NCI-H128 (cell line): ENCODE measurements around the gene COMMD2.

Experiments used
- DNase-seq: peaks from one replicate; lab custom pipeline; 2025; ENCODE audit not compliant: unreplicated experiment; lab: John Stamatoyannopoulos, UW

Gene COMMD2

DNA sequence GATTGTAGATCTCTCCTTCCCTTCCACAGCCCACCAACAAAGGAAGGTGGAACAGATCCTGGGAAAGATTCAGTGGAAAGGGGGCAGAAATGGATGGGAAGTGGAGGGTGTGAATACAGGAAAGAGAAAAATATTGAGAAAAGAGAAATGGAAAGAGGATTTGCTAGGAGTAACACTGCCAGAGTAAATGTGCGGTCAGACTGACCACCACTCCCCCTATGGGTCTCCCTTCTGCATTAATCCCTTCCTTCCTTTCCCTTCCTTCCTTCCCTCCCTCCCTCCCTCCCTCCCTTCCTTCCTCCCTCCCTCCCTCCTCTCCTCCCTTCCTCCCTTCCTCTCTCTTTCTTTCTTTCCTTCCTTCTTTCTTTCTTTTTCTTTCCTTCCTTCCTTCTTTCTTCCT is 12.0 kb upstream of the COMMD2 start:
- no peak for DNase-seq

DNA sequence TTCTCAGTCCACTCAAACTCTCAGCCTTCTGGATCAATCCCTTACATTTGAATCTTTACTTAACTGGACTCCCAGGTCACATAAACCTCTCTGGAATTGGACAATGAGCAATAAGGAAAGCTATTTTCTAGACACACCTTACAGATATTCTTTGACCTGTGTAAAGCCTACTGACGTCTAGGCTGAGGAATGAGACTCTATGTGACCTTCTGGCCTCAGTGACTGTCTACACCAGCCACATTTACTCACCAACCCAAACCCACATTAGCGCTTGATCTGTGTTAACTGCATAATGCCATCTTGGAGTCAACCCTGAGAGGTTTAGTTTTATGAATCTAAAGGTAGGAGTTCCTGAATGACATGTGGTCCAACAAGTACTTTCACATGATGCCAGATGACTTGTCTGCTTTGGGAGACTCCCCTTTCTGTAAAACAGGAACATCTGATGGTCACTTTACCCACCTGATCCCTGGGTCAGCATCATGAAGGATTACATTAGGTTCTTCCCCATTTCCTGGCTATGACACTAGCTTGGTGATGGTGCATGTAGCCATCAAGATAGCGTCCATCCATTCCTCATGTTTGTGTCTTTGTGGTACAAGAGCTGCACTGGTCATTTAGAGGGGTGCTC is 11.4 kb upstream of the COMMD2 start:
- no peak for DNase-seq

DNA sequence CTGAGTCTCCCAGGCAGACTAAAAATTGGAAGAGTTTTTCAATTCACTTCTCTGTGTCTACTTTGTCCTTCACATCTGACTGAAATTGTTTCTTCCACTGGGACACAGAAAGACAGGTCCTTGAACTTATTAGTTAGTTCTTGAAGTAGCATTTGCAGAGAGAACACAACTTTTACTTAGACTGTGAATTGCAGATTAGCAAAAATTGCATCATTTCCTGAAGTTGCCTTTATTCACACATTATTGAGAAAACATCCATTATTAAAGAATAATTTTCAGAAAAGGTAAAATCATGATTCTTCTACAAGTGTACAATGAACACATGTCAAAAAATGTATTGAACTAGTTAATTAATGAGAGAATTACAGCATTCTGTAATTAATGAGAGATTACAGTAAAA is 1.4 kb upstream of the COMMD2 start:
- DNase-seq: no peak

DNA sequence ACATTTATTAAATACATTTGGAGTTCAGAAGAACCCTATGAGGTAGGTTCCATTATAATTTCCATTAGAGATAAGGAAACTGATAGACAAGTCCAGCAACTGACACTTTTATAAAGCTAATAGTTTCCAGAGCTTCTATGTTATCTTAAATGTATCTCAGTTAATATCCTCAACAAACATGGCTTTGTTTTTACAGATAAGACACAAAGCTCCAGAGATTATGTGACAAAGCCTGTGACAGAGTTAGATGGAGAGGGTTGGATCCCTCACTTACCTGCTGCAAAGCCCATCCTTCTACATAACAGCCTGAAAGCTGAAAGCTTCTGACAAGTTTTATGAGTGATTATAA is 473 bp upstream of the COMMD2 start:
- no peak for DNase-seq

GRCh38 chr3:149751551-149751950 is 738 bp downstream of the COMMD2 start:
- no peak for DNase-seq

DNA sequence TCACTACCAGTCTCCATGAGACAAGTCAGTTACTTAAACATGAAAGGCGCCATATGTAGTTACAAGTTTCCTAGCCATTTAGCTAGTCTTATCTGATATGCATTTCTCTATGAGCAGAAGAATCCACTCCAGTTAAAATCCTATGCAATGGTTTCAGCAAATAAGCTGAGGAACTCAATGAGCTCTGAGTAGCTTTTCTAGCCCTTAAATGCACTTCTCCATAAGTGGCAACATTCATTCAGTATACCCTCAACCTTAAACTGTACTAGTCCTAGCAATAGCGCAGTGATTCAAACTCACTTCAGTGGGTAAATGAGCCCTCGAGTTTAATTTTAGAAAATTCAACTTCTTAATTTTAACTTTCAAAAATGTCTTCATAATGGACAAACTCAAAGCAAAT is 7.7 kb downstream of the COMMD2 start:
- no peak for DNase-seq

- DNase-seq: no peak
These were observed 8.1 kb downstream of the COMMD2 start for GRCh38 chr3:149744151-149744550.

- DNase-seq: no peak
These were observed 12.9 kb downstream of the COMMD2 start for GRCh38 chr3:149739396-149739795.

DNA sequence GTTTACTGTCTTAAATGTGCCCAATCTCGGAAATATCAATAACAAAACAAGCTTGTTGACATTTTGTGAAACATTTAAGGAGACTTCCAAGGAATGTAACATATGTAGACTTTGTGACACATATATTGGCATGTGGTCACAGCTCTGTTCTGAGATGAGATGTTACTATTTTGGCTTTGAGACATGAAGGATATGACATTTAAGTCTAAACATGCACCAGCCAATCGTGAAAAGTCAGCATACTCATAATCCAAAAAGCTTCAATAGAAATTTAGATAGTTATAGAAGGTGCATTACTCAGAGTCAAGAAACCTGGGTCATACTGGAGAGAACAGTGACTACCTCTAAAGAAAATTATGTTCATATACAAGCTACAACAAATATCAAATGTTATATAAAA is 13.4 kb downstream of the COMMD2 start:
- DNase-seq: no peak

DNA sequence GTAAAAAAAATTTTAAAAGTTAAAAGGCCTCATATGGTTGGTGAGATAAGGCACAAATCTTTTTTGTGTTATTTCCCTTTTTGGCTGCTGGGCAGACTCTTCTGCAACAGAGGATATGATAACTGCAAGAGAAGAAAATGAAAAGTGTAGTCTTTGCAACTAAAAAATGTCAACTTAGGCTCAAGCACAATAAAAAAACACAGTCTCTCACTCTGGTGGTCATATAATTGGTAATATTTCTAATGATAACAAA is 15.4 kb downstream of the COMMD2 start:
- DNase-seq: no peak

- no peak for DNase-seq
These were observed 15.9 kb downstream of the COMMD2 start for GRCh38 chr3:149736175-149736952.

- DNase-seq: no peak
These were observed 20.1 kb downstream of the COMMD2 start for GRCh38 chr3:149732234-149732633.

GRCh38 chr3:149727656-149728055 is 24.6 kb downstream of the COMMD2 start:
- DNase-seq: no peak

DNA sequence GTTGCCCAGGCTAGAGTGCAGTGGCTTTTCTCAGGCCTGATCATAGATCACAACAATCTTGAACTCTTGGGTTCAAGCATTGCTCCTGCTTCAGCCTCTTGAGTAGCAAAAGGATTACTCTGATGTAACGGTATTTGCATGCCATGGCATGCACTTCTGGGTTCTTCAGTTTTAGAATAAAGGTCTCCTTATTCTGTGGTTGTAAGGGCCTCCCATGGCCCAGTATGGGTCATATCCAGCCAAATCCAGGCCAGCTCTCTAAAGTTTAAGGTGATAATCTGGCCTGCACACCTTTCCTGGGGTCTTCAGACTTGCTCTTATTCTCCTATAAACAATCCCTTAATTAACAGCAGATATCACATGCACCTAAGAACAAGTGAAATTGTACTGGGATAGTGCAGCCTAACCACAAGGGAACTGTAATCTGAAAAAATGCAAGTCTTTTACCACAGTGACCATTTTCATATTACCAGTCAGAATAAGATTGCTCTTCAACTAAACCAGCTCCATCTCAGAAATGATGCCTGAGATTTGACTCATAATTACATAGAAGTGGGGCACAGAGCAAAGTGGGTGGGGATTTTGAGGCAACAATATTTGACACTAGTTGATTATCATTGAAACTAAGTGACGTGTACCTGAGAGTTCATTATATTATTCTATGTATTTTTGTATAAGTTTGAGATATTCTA is 25.4 kb downstream of the COMMD2 start:
- no peak for DNase-seq

DNA sequence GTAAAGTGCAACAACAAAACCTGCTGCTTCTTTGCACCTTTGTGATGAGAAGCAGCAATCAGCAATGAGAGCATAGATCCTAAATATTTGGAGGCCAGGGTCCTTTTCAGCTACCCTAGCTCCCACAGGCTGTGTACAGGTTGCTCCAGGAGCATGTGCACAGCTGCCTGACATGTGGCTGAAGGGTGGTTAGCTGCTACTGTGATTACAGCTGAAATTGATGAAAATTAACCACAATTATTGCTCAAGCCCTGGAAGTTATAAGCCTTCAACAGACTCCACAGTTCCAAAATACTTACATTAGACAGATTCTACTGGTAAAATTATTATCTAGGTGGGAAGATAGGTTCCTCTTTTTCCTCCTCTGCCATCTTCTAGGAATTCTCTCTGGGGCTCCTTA is 28.5 kb downstream of the COMMD2 start:
- DNase-seq: no peak

DNA sequence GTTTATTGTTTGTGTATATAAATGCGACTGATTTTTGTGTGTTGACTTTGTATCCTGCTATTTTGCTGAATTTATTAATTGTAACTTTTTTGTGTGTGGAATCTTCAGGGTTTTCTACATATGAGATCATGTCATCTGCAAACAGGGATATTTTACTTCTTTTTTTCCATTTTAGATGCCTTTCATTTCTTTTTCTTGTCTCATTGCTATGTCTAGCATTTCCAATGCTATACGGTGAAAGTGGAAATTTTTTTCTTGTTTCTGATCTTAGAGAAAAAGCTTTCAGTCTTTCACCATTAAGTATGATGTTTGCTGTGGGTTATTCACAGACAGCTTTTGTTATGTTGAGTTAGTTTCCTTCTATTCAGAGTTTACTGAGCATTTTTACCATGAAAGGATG is 31.4 kb downstream of the COMMD2 start:
- no peak for DNase-seq

- peak; percentile 25 for DNase-seq
These were observed 34.8 kb downstream of the COMMD2 start for GRCh38 chr3:149717391-149718056.

- no peak for DNase-seq
These were observed 35.3 kb downstream of the COMMD2 start for GRCh38 chr3:149716984-149717383.

DNA sequence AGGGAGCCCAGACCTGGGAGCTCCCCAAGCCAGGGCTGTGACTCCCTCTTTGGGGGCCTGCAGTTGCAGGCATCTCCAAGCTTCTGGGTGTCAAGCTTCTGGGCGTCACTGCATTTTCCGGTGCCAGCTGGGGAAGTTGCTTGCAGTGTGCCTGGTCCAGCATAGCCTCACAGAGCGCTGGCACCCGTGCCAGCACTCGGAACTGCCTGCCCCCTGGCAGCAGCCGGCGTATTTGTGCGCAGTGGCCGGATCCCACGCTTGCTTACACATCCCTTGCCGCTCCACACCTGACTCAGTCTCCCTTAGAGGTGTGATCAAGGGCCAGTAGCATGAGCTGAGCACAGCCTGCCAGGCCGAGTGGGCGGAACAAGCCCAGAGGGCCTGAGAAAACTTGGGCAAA is 37.0 kb downstream of the COMMD2 start:
- no peak for DNase-seq

DNA sequence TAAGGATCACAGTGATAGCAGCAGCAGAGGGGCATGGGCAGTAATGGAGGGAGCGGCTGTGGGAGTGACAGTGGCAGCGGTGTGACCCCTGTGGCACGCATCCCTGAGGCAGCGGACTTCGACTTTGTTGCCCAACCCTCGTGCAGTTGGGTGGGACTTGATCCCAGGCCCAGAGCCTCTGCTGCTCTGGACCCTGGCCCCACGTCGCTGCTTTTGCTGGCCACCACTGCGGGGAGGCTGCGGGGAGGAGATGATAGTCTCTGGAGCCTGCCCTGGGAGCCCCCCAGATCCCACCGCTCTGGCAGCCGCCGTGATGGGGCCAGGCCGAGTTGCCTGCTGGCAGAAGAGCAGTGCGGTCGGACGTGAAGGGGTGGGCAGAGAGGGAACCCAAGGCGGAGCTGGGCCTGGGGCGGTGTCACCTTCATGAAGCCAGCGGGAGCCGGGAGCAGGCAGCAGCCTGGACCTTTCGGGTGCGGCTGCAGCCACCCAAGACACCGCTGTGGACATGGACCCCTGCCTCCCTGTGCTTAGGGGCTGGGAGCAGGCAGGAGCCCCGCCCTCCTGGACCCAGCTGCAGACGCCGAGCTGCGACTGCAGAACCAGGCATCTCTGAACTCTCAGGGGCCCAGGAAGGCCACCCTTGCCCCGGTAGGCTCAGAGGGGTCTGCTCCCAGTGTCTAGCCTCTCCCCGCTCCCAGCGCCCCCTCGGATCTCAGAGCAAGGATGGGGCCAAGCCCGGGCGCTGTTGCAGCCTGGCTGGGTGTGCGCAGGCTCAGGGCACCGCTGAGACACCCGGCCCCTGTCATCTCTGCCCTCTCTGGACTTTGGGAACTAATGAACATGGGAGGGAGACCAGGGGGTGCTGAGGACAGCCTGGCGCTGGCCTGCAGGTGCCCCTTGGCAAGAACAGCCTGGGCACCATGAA is 38.3 kb downstream of the COMMD2 start:
- no peak for DNase-seq

GRCh38 chr3:149706905-149707304 is 45.4 kb downstream of the COMMD2 start:
- DNase-seq: no peak
